ENCODE data around the gene FLT3.
A peak's percentile ranks its signal among the peaks of the same experiment; 100 is the strongest.

The FLT3 gene

DNA sequence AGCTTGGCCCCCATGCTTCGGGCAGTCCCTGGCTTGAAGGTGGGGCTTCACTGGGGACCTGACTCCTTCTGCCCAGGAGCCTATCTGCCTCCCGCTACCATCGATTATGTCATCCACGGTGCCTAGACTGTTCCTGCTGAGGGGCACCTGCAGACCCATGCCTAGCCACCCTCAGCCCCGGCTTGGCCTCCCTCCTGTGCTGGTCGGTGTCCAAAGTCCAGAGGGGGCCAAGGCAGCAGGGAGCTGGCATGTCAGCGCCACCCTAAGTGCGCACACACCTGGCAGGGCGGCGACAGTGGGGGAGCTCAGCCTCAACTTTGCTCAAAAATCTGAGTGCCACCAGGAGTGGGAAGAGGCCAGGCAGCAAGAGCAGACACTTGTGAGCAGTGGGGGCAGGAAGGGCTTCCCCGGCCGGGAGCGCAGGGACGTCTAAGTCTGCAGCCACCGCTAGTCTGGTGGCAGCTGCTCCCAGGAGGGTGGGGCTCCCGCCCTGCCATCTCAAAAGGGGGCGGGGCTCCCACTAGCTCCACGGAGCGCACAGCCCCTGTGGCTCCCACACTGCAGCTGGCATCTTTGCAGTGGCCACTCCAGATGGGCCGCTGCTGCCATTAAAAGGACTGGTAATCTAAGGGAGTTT is 98.4 kb downstream of the FLT3 start:
- DNase-seq (ENCODE audit: low read depth) = no peak

DNA sequence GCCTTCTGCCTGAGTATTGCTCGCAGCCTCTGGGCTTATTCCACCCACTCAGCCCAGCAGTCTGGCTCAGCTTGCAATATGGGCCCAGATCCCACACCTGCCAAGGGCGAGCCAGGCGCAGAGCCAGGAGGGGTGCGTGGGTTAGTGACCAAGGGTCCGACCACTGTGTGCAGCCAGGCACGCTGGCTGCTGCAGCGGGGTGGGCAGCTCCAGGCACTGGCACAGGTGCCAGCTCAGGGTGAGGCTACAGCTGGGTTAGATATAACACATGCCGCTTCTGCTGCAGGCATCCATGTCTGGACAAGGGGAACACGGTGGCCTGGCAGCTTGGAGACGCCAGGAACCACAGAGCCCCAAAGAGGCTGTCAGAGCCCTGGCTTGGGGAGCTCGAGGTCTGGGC is 99.3 kb downstream of the FLT3 start:
- no peak for DNase-seq (ENCODE audit: low read depth)

DNA sequence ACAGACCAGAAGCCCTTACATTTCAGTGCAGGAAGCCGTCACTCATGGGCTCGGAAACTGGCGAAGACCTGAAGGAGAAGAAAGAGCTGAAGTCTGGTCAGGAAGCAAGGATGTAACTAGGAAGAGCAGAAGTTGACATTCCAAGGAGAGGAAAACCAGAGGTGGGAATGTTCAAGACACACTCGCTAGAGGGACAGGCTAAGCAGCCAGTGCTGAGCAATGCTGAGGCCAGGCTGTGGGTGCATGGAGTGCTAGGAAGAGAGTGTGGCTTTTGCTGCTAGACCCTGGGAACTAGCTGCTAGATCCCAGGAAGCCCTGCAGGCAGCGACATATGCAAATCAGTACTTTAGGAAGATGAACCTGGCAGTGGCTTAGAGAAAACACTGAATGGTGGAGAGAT is 99.8 kb downstream of the FLT3 start:
- DNase-seq (ENCODE audit: low read depth) = no peak

DNA sequence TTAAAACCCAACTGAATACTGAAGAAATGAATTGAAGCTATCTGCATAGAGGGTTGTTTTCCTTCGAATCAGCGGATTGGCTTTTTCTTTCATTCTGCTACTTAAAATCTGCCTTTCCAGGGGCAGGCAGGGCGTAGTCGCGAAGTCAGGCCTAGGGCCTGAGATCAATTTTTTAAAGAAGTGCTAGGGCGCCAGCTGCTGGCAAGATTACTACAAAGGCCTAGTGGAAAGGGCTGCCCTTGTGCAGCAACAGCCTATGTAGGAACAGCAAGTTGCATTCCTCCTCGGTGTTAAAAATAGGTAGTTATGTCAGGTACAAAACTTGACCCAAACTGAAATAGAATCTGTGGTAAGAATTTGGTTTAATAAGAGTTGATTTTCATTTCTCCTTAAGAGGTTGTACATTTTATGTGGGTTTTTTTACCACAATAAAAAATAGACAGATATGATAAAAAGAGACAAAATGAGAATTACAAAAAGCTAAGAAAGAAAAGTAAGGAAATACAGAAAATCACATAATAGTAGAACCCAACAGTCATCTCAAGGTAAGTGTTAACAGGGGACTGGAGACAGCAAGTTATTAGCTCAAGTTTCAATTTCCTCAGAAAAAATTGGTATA is 102.4 kb downstream of the FLT3 start:
- DNase-seq (ENCODE audit: low read depth) = peak; percentile 53

DNA sequence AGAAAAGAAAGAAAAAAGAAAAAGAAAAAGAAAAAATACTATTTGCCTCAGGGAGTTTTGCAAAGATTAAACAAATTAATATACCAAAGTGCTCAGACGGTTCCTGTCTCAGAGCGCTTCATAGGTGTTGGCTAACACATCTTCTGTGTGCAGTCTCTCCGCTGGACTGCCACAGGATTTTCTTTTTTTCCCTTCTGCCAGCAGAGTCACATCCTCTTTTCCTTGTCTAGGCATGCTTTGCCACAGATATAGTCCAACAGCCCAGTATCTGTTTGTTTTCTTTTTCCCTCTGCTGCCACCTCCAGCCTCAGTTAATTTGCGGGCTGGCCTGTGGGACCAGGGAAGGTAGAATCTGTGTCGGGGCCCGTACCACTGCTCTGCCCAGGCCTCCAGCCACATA is 108.5 kb downstream of the FLT3 start:
- no peak for DNase-seq (ENCODE audit: low read depth)

DNA sequence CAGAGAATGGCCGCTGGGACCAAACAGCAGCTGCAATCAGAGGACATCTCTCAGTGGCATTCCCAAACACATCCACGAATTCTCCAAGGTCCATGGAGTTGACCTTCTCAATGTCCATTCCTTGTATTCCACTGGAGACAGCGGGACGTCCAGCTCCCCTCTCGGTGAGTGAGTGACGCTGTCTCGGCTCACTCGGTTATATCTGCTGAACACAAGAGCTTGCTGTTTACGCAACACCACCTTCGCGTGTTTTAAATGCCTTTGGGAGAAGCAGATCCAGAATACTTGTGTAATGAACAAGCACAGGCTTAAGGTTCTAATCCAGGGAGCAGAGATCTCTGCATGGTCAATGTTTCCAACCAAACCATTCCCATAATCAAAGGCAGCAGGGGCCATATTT is 111.9 kb downstream of the FLT3 start, which contains the start of gene URAD:
Gene URAD (minus strand): TSS at position 174 of the 400 bp plus-strand sequence. CDS start 56 bp downstream, at position 118.
- peak; percentile 39 for DNase-seq (ENCODE audit: low read depth)

DNA sequence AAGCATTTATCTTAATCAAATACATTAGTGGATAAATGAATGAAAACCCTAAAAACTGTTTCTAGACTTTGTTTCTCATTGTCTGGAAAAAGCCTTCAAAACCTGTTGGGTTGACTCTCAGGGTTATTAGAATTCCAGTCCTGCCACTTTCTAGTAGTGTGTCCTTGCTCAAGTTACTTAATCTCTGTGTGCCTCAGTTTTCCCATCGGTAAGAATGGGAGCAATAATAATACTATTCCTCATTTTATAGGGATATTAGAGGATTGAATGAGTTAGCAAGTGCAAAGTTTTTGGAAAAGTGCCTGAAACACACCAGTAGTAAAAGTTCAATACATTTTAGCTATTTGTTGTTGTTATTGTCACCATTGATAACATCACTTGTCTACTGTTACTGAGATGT is 114.8 kb downstream of the FLT3 start:
- DNase-seq (ENCODE audit: low read depth) = no peak

DNA sequence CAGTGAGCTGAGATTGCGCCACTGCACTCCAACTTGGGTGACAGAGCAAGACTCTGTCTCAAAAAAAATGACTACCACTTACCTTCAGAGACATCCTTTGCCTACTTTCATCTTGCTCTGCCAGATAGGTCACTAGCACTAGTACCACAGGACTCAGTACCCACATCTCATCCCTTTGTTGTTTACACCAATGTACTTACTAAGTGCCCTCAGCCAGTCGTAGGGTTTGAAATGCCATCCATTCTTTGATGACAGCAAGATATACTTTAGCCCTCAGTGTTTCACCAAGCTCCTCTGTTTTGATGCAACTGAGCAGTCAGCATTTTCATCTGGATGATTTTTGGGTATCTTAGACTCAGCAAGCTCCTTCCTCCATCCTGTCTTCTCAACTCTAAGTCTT is 118.0 kb downstream of the FLT3 start:
- no peak for DNase-seq (ENCODE audit: low read depth)

DNA sequence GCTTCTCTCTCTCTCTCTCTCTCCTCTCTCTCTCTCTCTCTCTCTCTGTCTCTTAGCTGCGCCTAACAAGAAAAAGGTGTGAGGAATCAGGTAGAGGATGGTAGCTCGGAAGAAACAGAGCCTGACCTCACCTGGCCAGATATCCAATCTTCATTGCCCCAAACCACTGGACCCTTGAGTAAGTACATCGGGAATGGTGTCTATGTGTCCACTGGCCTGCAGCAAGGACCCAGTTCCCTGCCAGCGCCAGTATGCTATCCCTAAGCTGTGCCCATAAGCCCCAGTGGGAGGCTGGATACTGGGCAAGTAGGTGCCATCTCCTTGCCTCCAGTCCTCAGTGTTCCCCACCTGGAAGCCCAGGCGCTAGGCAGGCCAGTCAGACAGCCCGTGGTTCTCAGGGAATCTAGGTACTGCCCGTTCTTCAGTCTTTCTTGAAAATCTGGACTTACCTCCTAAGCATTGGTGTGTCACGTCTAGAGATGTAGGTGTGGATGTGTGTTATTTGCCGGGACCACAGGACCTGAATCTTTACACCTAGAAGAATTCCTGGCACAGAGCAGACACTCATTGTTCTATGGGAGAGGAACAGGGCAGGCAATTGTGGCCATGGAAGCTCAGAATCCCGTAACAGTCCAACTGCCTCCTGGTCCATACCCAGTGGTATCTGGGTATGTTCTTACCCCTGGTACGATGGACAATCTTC is 119.2 kb downstream of the FLT3 start:
- DNase-seq (ENCODE audit: low read depth) = no peak

DNA sequence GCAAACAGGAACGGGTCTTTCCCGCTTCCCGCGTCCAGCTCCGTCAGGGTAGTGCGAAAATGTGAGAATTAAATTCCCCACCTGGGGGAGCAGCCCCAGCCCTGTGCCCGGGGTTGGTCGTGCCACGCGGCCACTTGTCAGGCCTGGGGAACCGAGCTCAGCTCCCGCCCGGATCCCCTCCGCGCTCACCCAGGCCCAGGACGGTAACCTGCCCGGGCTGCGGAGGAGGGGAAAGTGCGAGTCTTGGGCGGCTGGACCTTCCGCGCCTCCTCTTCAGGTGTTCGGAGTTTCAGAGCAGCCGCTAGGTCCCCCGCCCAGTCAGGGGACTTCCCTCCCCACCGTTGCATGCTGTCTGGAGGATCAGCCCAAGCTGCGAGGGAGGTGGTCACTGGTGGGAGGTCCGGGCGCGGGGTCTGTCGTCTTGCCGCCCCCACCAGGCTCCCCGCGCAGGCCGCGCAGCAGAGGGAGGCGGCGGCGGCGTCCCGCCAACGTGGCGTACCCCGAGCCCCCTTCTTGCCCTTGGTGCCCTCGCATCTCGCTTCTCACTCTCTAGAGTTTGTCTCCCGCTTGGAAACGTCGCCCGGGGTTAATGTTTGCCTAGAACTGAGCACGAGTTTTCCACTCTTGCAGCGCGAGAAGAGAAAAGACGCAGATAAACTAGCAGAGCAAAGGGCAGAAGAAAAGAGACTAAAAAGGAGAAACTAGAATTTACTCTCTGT is 119.9 kb downstream of the FLT3 start:
- no peak for DNase-seq (ENCODE audit: low read depth)

DNA sequence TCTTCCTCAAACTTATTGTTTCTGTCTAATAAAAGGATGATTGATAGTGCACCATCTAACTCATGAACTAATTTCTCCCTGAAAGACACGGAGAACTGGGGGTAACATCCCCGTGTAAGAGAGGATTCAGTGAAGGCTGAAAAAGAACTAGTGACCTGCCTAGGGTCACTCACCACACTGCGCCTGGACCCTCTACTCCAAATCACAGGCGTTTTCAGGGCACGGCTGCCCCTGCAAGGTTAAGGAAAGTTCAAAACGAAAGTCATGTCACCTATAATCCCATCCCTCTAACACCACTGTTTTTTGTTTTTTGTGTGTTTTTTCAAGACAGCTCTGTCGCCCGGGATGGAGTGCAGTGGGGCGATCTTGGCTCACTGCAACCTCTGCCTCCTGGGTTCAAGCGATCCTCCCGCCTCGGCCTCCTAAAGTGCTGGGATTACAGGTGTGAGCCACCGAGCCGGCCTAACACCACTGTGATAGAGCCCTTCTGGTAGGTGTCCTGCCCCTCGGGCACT is 120.6 kb downstream of the FLT3 start:
- no peak for DNase-seq (ENCODE audit: low read depth)

DNA sequence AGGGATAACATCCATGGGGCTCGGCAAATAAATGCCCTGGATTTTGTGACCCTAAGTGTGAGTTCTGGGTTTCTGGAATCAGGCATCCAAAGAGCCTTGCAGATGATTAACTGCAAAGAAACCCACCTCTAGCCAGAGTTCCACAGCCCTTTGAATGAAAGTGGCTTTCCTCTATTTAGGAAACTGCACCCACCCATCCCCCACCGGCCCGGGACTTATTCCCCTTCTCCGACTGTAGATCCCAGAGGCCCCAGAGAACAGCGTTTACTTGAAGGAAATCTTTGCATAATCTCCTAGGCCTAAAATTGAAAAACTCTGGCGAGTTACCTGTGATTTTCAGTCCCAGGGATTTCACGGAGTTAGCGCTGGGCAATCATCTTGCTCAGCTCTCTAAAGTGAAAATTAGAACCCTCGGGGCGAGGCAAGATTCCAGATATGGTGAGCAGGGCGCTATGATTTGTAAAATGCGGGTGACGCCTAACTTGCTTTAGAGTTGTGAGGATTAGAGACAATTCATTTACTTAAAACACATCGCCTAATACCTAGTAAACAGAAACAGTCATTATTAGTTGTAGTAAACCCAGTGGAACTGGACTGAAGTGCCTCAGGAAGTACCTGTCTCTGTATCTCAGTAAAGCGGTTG is 121.3 kb downstream of the FLT3 start:
- DNase-seq (ENCODE audit: low read depth) = no peak

DNA sequence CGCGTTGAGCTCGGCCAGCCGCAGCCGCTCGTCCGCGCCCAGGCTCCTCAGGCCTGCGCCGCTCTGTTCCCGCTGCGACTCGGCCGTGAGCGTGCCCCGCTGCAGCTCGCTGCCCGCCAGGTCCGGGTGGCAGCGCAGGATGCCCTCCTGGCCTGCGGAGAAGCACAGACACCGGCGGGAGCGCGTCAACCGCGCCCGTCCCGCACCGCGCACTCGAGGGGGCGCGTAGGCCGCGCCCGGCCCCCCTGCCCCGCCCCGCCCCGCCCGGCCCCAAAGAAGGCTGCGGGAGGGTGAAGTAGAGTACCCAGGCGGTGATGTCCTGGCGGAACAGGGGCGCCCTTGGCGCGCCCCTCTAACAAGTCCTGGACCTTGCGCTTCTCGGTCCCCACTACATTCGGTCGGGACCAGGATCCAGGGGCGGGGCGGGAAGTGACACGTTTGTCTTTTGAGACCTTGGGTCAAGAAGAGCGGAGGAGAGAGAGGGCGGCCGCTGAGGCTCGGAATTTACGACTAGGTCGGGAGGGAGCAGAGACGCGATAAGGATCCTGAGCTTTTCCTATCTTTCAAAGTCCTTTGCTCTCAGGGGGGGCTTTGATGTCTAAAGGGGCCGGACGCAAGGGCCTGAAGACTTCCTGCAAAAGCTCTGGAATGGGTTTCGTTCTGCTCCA is 121.9 kb downstream of the FLT3 start:
- no peak for DNase-seq (ENCODE audit: low read depth)

DNA sequence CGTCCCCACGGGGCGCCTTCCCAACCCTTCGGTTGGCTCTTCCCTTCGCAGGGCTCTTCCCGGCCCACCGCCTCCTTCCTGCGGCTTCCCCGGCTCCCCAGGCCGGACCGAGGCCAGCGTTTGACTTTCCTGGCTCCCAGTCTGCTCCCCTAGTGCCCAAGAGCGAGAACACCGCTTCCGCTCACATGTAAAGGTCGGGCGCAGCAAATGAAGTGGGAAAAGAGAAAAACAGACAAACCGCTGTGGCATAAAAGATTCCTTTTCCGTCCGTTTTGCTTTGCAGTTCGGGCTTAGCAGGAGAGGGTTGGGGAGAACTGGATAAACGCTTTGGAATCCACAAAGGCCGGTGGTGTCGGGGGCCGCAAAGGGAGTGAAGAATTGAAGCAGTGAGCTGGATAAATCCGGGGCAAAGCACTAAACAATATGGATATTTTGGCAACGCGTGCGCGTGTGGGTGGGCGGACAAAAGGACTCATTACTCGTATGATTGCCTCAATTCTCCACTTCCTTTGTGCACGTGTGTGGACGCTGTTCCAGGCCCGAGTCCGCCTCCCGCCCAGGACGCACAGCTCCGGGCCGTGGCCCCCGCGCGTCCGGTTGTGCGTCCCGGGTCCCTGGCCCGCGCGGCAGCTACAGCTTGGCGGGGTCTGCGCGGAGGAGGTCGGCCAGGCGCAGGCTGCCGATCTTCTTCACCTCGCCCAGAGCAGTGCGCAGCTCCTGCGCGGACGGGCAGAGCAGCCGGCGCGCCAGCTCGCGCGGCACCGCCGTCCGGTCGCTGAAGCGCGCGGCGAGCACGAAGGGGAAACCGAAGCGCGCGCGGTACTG is 122.7 kb downstream of the FLT3 start:
- no peak for DNase-seq (ENCODE audit: low read depth)

DNA sequence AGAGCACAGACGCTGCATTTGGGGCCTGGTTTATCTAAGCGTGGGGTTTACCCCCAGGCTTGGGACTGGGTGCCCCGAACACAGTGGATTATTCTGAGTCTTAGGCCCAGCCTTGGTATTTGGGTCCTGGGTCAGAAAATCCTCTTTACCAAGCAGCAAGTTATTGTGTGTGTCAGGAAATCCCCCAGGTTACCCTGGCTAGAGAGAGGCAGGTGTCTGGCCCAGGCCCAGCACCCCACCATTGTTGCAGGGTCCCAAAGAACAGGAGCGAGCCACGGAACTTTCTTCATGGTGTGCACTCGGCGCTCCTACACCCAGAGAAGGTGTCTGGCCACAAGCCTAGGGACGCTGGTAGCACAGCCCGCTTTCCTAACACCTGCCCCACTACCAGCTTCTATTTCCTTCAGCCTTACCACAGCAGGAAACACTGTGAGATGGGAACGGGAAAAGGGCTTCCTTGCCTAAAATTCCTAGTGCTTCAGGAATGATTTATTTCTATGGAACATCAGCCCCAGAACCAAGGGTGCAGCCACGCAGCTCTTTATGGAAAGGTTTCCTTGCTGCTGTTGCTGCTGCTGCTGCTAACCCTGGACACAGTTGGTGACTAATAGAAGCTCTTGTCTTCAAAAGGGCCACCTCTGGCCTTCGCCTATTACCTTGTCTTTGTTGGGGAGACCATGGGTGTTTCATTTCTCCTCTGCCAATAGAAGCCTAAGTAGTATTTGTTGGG is 123.8 kb downstream of the FLT3 start:
- DNase-seq (ENCODE audit: low read depth) = no peak

DNA sequence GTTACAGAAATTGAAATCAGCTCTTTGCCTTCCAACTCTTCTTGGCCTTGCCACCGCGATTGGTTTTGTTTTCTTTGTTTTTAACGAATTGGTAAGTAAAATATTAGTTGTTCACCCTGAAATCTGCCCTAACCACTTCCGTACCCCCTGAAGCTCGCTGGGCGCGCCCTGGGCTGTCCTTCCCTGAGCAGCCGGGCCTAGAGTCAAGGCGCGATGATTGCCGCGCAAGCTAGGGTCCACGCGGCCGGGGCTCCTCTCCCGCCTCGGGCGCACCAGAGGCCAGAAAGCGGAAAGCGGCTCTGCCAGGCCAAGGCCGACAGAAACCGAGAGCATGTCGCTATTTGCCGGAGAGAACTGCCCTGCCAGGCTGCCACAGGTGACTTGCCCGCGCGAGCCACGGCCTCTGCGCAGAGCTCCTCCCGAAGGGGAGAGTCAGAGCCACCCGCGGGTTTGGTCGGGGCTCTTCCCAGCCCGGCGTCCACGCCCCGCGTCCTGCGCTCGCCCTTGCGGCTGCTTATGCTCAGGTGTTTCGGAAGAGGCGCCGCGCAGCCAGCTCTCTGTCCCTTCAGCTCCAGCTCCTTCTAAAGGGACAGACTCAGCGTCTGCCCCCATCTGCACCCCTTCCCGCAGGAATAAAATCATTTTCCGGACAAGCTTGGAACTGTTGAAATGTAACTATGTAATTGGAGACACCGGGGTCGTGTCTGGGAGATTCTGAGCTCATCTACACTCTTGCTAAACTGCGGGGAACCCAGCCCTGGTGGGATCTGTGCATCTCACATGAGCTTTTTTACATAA is 124.6 kb downstream of the FLT3 start:
- no peak for DNase-seq (ENCODE audit: low read depth)

DNA sequence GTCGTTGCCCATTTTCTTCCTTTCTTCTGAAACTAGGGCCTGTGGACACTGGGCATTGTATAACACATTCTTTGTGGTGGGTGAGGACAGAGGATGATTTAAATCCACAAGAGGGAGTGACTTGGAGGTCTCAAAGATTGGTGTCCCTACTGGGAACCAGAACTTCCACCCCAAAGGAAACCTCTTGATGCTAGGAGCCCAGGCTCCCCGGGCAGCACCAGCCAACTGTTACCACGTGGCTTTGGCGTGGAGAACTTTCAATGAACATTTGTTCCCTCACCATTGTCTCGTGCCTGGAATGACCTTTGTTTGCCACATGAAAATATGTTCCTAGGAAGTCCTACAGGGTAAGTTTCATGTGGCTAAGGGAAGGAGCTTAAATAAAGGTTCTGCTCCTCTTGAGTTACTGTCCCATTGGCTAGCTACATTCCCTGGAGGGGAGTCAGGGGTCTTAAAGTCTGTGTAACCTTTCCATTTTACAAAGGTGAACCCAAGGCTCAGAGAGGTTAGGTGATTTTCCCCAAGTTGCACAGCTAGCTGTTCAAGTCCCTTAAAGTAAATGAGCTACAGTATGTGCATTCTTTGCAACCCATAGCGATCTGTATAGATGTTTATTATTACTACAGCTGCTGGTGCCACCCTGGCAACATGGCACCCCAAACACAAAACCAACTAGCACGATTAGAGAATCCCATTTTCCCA is 126.3 kb downstream of the FLT3 start:
- no peak for DNase-seq (ENCODE audit: low read depth)

DNA sequence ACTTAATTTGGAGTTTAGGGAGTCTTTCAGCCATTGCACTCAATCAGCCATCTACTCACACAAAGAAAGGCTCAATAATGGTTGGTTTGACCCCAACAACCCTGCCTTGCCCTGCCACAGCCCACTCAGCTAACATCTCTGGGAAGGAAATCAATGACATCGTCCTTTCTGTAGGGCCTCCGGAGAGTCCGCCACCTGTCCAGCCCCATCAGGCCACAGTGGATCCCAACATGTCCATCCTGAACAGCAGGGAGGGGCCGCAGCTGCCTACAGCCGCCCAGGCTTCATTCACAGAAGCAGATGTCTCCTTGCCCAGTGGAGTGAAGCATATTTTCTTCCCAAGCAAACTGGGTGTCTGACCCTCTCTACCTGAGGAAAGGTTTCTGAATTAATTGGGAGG is 127.1 kb downstream of the FLT3 start:
- no peak for DNase-seq (ENCODE audit: low read depth)

DNA sequence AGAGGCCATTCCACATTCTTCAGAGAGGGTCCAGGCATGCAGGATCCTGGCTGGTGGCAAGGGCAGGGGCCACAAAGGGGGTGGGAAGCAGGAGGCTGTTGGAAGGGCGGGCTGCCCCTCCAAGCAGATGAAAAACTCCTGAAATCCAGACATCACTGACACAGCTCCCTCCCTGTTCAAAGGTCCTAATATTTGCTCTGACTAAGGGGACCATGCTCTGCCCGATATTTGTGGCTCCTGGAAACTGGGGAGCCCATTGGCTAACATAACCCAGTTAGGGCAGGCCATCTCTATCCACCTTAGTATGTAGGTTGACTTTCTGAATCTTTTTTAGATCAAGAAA is 127.9 kb downstream of the FLT3 start:
- DNase-seq (ENCODE audit: low read depth) = no peak

Measured in amniotic epithelial cell (primary cell).